H1 (cell line): ENCODE measurements around the gene CAMP. TPM values are rescaled to one million over a fixed set of nuclear protein-coding genes. Genes with fewer than 3 reads are reported as not detected.

Experiments used
- ATF3 ChIP-seq: IDR thresholded peaks from 2 replicates; pipeline ENCODE4 v1.6.1; 2011; ENCODE audit warnings: low read depth, mild to moderate bottlenecking, low read length; ENCODE audit not compliant: insufficient read depth
- CHD1 ChIP-seq: IDR thresholded peaks from 2 replicates; pipeline ENCODE4 v1.6.1; 2012; ENCODE audit warnings: low read depth, low read length, improper control_type of control experiment
- CHD7 ChIP-seq: fragments of 300-600 bp; sonication (generic); IDR thresholded peaks from 2 replicates; pipeline ENCODE4 v1.7.1; 2012; ENCODE audit warnings: low read length, moderate library complexity, mild to moderate bottlenecking, inconsistent platforms; ENCODE audit not compliant: insufficient replicate concordance
- CREB1 ChIP-seq: IDR thresholded peaks from 2 replicates; pipeline ENCODE4 v1.6.1; 2012; ENCODE audit warnings: inconsistent platforms
- HDAC6 ChIP-seq: IDR thresholded peaks from one replicate; pipeline ENCODE4 v1.7.1; 2012; ENCODE audit warnings: low read depth, mild to moderate bottlenecking, inconsistent platforms, low read length, moderate library complexity
- JUN ChIP-seq: IDR thresholded peaks from 2 replicates; pipeline ENCODE4 v1.6.1; 2011; ENCODE audit warnings: low read depth, mild to moderate bottlenecking, improper control_type of control experiment, low read length
- JUND ChIP-seq: IDR thresholded peaks from 2 replicates; pipeline ENCODE4 v1.6.1; 2011; ENCODE audit warnings: mild to moderate bottlenecking, improper control_type of control experiment, low read length
- KDM5A ChIP-seq: fragments of 200-600 bp; IDR thresholded peaks from 2 replicates; pipeline ENCODE4 v1.7.1; 2012; ENCODE audit warnings: mild to moderate bottlenecking, low read length, inconsistent platforms, mixed read lengths
- POLR2AphosphoS5 ChIP-seq: IDR thresholded peaks from 2 replicates; pipeline ENCODE4 v1.6.1; 2011; ENCODE audit warnings: low read depth, low read length
- POU5F1 ChIP-seq: IDR thresholded peaks from 2 replicates; pipeline ENCODE4 v1.6.1; 2011; ENCODE audit warnings: low read depth, mild to moderate bottlenecking, low read length, moderate library complexity
- SIX5 ChIP-seq: IDR thresholded peaks from 2 replicates; pipeline ENCODE4 v1.6.1; 2011; ENCODE audit warnings: mild to moderate bottlenecking, low read depth, low read length
- TAF7 ChIP-seq: optimal IDR thresholded peaks from 2 replicates; pipeline ENCODE3; 2011; ENCODE audit warnings: low read depth, mild to moderate bottlenecking, inconsistent platforms, low read length, moderate library complexity, borderline replicate concordance
- TEAD4 ChIP-seq: IDR thresholded peaks from 2 replicates; pipeline ENCODE4 v1.6.1; 2012; ENCODE audit warnings: low read depth, low read length, inconsistent platforms, mixed read lengths
- polyA plus RNA-seq, 7 experiments: library from polyadenylated mRNA; depleted of rRNA in 3 of 7; stranded (reverse) in 5 of 7; unstranded in 2 of 7; fragments of >200 nt in 5 of 7; fragments of 200-250 nt in 2 of 7; gene quantifications; 1 replicate in 5 of 7; 2 replicates in 1 of 7; 4 replicates in 1 of 7; pipeline versions ENCODE4 v1.2.1 to v1.2.3, GENCODE V29; 2011 to 2013; ENCODE audit warnings: missing spikeins in 2 of 7, mixed read lengths in 2 of 7
- total RNA-seq: library from RNA; stranded (reverse); fragmentation: NEBNext Ultra II Directional; extraction: Animal tissue kit (Norgen Biotek cat#: 25700); gene quantifications from 2 replicates; pipeline ENCODE4 v1.2.1, GENCODE V29; 2021

CAMP gene
- total and polyA plus RNA-seq, 2 of the 8 experiments (the other 6 are each of a cell fraction or from before 2014, with no cell fraction given) = not detected

DNA sequence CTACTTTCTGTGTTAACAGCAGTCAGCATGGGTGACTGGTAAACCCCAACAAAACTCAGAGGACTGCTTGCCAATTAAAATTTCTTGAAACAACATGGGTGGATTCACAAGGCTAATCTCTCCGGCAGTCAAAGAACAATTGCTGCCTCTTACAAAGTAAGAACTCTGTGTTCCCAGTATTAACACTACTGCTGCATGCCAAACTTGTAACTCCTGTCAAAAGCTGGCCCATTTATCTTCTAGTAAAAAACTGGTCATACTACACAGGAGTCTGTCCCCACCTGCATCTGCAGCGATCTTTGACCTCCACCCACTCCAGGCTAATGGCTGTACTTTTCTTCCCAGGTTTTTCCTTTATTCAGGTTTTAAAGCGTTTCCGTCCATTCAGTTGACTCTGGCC, 8.9 kb downstream of the CAMP start (continued):
- TF ChIP-seq CHD7 = no peak
- TF ChIP-seq SIX5 = no peak
- no peak for TF ChIP-seq HDAC6
- TF ChIP-seq POU5F1 = no peak
- no peak for TF ChIP-seq TAF7
- TF ChIP-seq CREB1 = no peak
- TF ChIP-seq KDM5A = no peak
- TF ChIP-seq JUN = no peak
- no peak for TF ChIP-seq ATF3
- TF ChIP-seq JUND = no peak
- TF ChIP-seq TEAD4 = no peak
- no peak for TF ChIP-seq POLR2AphosphoS5
- TF ChIP-seq CHD1 = no peak
